Lower lobe of right lung (tissue), 2 donors: ENCODE data around the gene PALM3. TPM values are rescaled to one million over a fixed set of nuclear protein-coding genes. Genes with fewer than 3 reads are reported as not detected.
"Not testable (repeated sequence)": the region's sequence is repeated elsewhere in the genome, so short reads cannot be mapped to it uniquely, and the experiment has no call there.

Experiments
- ATAC-seq, 2 donors: fragments of 200-7000 bp; cut with Tn5 transposase; one replicate each; pipeline ENCODE4 v1.9.1; 2020 to 2022; ENCODE audit warnings: mild to moderate bottlenecking in 2 of 2, moderate library complexity in 2 of 2
- DNase-seq: peaks from one replicate; pipeline ENCODE4 v3.0.0-alpha.2; 2020
- H3K27ac ChIP-seq: fragments of 200-600 bp; one replicate; pipeline ENCODE4 v1.8.0; 2022
- H3K27me3 ChIP-seq: fragments of 200-600 bp; one replicate; pipeline ENCODE4 v1.8.0; 2022; ENCODE audit warnings: low read depth
- H3K36me3 ChIP-seq: fragments of 200-600 bp; one replicate; pipeline ENCODE4 v1.8.0; 2022; ENCODE audit warnings: mild to moderate bottlenecking
- H3K4me1 ChIP-seq: fragments of 200-600 bp; one replicate; pipeline ENCODE4 v1.8.0; 2022
- H3K4me3 ChIP-seq: fragments of 200-600 bp; one replicate; pipeline ENCODE4 v1.8.0; 2022; ENCODE audit warnings: mild to moderate bottlenecking
- H3K9me3 ChIP-seq: fragments of 200-600 bp; one replicate; pipeline ENCODE4 v1.8.0; 2022
- intact Hi-C: fragments of 100-400 bp; cut with DNase I; formaldehyde crosslinking; loops from one replicate; pipeline ENCODE4 v1.11.0; 2022
- total RNA-seq: library from RNA; stranded (reverse); fragmentation: NEBNext Ultra II Directional; extraction: Animal tissue kit (Norgen Biotek cat#: 25700); gene quantifications from one replicate; pipeline ENCODE4 v1.2.1, GENCODE V29; 2021
- TF ChIP-seq, protein P1 (sequence below): fragments of 200-600 bp; IDR thresholded peaks from one replicate; pipeline ENCODE4 v1.8.0; 2022; ENCODE audit warnings: antibody characterized with exemption, mild to moderate bottlenecking
- donor health status: DM: no; HTN: yes; CAD: no; lungs with severe emphysema.

The PALM3 gene
- total RNA-seq, 1 donor from 2014 or later, result 7.7 TPM

DNA sequence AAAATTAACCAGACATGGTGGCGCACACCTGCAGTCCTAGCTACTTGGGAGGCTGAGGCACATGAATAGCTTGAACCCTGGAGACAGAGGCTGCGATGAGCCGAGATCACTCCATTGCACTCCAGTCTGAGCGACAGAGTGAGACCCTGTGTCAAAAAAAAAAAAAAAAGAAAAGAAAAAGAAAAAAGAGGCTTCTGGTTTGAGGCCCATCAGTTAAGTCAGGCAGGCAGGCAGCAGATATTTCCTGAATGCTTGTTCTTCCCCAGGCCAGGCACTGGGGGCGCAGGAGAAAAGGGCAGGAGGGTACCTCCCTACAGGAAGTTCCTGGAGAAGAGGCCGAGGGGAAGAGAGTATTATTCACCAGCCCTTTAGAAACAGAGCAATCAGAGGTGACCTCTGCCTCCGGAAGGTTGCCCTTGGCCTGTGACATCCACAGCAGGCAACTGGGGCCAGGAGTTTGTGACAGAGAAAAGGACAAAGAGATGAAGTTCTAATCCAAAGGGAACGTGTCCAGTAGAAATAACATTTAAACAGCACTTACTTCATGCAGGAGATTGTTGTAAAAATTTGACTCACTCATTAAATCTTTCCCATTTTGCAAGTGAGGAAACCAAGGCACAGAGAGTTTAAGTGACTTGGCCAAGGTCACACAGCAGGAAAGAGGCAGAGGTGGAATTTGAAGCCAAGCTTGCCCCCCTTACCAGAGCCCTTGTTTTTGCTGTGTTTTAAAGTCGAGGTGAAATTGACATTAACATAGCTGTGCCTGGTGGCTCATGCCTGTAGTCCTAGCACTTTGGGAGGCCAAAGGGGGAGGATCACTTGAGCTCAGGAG lies 38.3 kb downstream of the PALM3 start:
- H3K27me3 ChIP-seq, result no peaks in the 10 kb centered on the region
- no peak overlapping the region for H3K4me3 ChIP-seq
- TF ChIP-seq, protein P1, sequence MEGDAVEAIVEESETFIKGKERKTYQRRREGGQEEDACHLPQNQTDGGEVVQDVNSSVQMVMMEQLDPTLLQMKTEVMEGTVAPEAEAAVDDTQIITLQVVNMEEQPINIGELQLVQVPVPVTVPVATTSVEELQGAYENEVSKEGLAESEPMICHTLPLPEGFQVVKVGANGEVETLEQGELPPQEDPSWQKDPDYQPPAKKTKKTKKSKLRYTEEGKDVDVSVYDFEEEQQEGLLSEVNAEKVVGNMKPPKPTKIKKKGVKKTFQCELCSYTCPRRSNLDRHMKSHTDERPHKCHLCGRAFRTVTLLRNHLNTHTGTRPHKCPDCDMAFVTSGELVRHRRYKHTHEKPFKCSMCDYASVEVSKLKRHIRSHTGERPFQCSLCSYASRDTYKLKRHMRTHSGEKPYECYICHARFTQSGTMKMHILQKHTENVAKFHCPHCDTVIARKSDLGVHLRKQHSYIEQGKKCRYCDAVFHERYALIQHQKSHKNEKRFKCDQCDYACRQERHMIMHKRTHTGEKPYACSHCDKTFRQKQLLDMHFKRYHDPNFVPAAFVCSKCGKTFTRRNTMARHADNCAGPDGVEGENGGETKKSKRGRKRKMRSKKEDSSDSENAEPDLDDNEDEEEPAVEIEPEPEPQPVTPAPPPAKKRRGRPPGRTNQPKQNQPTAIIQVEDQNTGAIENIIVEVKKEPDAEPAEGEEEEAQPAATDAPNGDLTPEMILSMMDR, result peak; percentile 54
- DNase-seq, result peak; percentile 63
- no peaks in the 10 kb centered on the region for H3K9me3 ChIP-seq
- H3K4me1 ChIP-seq, result peaks cover 17% of the 10 kb centered on the region
- ATAC-seq, result peak; percentile 78 to 84
- intact Hi-C loops, result no loop called here
- peak overlapping the region; percentile 68 for H3K27ac ChIP-seq
- H3K36me3 ChIP-seq, result no peaks in the 10 kb centered on the region

DNA sequence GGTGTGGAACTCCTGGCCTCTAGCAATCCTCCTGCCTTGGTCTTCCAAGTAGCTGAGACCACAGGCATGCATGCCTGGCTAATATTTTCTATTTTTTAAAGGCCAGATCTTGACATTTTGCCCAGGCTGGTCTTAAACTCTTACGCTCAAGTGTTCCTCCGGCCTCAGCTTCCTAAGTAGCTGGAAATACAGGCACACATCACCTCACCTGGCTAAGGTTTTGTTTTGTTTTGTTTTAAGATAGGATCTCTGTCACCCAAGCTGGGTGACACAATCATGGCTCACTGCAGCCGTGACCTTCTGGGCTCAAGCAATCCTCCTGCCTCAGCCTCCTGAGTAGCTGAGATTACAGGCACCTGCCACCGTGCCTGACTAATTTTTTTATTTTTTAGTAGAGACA lies 39.4 kb downstream of the PALM3 start:
- no peaks in the 10 kb centered on the region for H3K27me3 ChIP-seq
- DNase-seq (no peak), ATAC-seq (peak; percentile 33 to 41)
- peaks cover 24% of the 10 kb centered on the region for H3K4me1 ChIP-seq
- no peaks in the 10 kb centered on the region for H3K9me3 ChIP-seq
- H3K27ac ChIP-seq, result peak overlapping the region; percentile 13
- no peaks in the 10 kb centered on the region for H3K36me3 ChIP-seq
- TF ChIP-seq, protein P1, result no peak
- intact Hi-C loops, result no loop called here
- H3K4me3 ChIP-seq, result no peak overlapping the region

DNA sequence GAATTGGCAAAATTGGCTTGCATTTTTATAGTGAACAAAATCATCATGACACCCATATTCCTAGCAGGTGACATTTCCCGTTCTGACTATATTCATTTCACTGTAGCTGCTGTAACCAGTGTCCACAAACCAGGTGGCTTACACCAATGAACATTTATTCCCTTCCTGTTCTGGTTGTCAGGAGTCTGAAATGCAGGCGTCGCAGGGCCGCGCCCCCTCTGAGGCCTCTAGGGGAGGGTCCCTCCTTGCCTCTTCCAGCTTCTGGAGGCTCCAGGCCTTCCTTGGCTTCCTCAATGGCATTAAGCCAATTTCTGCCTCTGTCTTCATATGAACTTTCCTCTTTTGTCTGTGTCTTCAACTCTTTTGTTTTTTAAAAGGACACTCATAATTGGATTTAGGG lies 40.4 kb downstream of the PALM3 start:
- no peaks in the 10 kb centered on the region for H3K27me3 ChIP-seq
- H3K27ac ChIP-seq, result no peak overlapping the region
- DNase-seq (peak; percentile 35), ATAC-seq (no peak)
- peaks cover 24% of the 10 kb centered on the region for H3K4me1 ChIP-seq
- no peaks in the 10 kb centered on the region for H3K9me3 ChIP-seq
- H3K36me3 ChIP-seq, result no peaks in the 10 kb centered on the region
- intact Hi-C loops, result no loop called here
- TF ChIP-seq, protein P1, result no peak
- no peak overlapping the region for H3K4me3 ChIP-seq

DNA sequence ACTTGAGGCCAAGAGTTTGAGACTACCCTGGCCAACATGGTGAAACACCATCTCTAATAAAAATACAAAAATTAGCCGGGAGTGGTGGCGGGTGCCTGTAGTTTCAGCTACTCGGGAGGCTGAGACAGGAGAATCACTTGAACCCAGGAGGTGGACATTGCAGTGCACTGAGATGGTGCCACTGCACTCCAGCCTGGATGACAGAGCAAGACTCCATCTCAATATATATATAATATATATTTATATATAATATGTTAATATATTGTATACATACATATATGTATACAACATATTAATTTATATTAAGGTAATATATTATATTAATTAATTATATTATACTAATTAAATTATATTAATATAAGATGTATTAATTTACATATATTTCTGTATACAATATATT lies 42.1 kb downstream of the PALM3 start:
- peak; percentile 6 for DNase-seq
- H3K9me3 ChIP-seq, H3K27ac ChIP-seq, intact Hi-C loops, H3K27me3 ChIP-seq, H3K4me3 ChIP-seq, H3K36me3 ChIP-seq, ATAC-seq: not testable (repeated sequence)
- H3K4me1 ChIP-seq, result peaks cover 24% of the 10 kb centered on the region

DNA sequence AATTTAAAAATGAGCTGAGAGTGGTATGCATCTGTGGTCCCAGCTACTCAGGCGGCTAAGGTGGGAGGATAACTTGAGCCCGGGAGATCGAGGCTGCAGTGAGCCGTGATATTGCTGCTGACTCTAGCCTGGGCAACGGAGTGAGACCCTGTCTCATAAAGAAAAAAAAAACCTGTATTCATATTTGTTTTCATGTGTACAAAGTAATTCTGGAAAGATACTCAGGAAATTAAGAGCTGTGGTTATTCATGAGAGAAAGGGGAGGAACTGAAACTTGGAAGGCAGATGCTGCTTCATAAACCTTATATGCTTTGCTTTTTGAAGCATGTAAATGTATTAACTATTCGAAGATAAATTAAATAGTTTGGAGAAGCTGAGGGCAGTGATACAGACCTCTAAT lies 42.8 kb downstream of the PALM3 start:
- H3K27ac ChIP-seq, result no peak overlapping the region

More for the DNA sequence above, 42.8 kb downstream of the PALM3 start:
- peaks cover 24% of the 10 kb centered on the region for H3K4me1 ChIP-seq
- ATAC-seq (no peak), DNase-seq (peak; percentile 14)
- H3K27me3 ChIP-seq, result no peaks in the 10 kb centered on the region
- intact Hi-C loops, result no loop called here
- H3K4me3 ChIP-seq, result no peak overlapping the region
- H3K9me3 ChIP-seq, result no peaks in the 10 kb centered on the region
- TF ChIP-seq, protein P1, result no peak
- no peaks in the 10 kb centered on the region for H3K36me3 ChIP-seq
